Measurements from ENCODE around the gene KRTAP5-8. TPM values are rescaled to one million over a fixed set of nuclear protein-coding genes. Genes with fewer than 3 reads are reported as not detected.
"Not testable (repeated sequence)": the region's sequence is repeated elsewhere in the genome, so short reads cannot be mapped to it uniquely, and the experiment has no call there.

The KRTAP5-8 gene
- total RNA-seq, 1 donor from 2014 or later = not detected

- DNase-seq (ENCODE audit: low spot score) = no peak
Observed at GRCh38 chr11:71543866-71544265, 6.0 kb downstream of the KRTAP5-8 start.

- DNase-seq (ENCODE audit: low spot score) = no peak
Observed at GRCh38 chr11:71544525-71545214, 6.8 kb downstream of the KRTAP5-8 start.

- no peak for DNase-seq (ENCODE audit: low spot score)
Observed at GRCh38 chr11:71545405-71545966, 7.7 kb downstream of the KRTAP5-8 start.

- DNase-seq (ENCODE audit: low spot score) = no peak
Observed at GRCh38 chr11:71548120-71548519, 10.3 kb downstream of the KRTAP5-8 start, which contains the start of gene KRTAP5-9. Gene KRTAP5-9 (plus strand): TSS chr11:71548420. CDS start chr11:71548658, 238 bp downstream.

- DNase-seq (ENCODE audit: low spot score) = no peak
Observed at GRCh38 chr11:71548716-71549151, 10.9 kb downstream of the KRTAP5-8 start.

GRCh38 chr11:71551711-71552110 is 13.9 kb downstream of the KRTAP5-8 start:
- no peak for DNase-seq (ENCODE audit: low spot score)

GRCh38 chr11:71554996-71555395 is 17.2 kb downstream of the KRTAP5-8 start:
- no peak for DNase-seq (ENCODE audit: low spot score)

- DNase-seq (ENCODE audit: low spot score) = no peak
Observed at GRCh38 chr11:71555508-71555907, 17.7 kb downstream of the KRTAP5-8 start.

- DNase-seq (ENCODE audit: low spot score) = no peak
Observed at GRCh38 chr11:71556018-71556417, 18.2 kb downstream of the KRTAP5-8 start.

- no peak for DNase-seq (ENCODE audit: low spot score)
Observed at GRCh38 chr11:71557257-71557656, 19.4 kb downstream of the KRTAP5-8 start.

- no peak for DNase-seq (ENCODE audit: low spot score)
Observed at GRCh38 chr11:71558996-71559395, 21.2 kb downstream of the KRTAP5-8 start.

- DNase-seq (ENCODE audit: low spot score) = no peak
Observed at GRCh38 chr11:71562120-71562519, 24.3 kb downstream of the KRTAP5-8 start.

GRCh38 chr11:71563406-71563805 is 25.6 kb downstream of the KRTAP5-8 start:
- DNase-seq (ENCODE audit: low spot score) = peak; percentile 52

- DNase-seq (ENCODE audit: low spot score) = no peak
Observed at GRCh38 chr11:71564430-71564829, 26.6 kb downstream of the KRTAP5-8 start.

- DNase-seq (ENCODE audit: low spot score) = no peak
Observed at GRCh38 chr11:71565263-71565662, 27.4 kb downstream of the KRTAP5-8 start, which contains the start of gene KRTAP5-10. Gene KRTAP5-10 (plus strand): TSS chr11:71565563. CDS start chr11:71565588, 25 bp downstream.

GRCh38 chr11:71566081-71566620 is 28.3 kb downstream of the KRTAP5-8 start:
- no peak for DNase-seq (ENCODE audit: low spot score)

- DNase-seq (ENCODE audit: low spot score) = not testable (repeated sequence)
Observed at GRCh38 chr11:71566626-71567599, 29.1 kb downstream of the KRTAP5-8 start.

- not testable (repeated sequence) for DNase-seq (ENCODE audit: low spot score)
Observed at GRCh38 chr11:71567633-71568032, 29.8 kb downstream of the KRTAP5-8 start.

- no peak for DNase-seq (ENCODE audit: low spot score)
Observed at GRCh38 chr11:71568704-71569349, 31.0 kb downstream of the KRTAP5-8 start.

- not testable (repeated sequence) for DNase-seq (ENCODE audit: low spot score)
Observed at GRCh38 chr11:71571101-71571850, 33.5 kb downstream of the KRTAP5-8 start.

All from mucosa of gallbladder (tissue), 1 donor.